A673 (cell line): ENCODE measurements around the gene GARRE1. TPM values are rescaled to one million over a fixed set of nuclear protein-coding genes. Genes with fewer than 3 reads are reported as not detected.

Experiments used
- BruUV-seq: library from RNA; stranded (reverse); fragments of 400-500 nt; replicated peaks from 2 replicates; lab custom pipeline; 2021; lab: Mats Ljungman, UMichigan
- CTCF ChIA-PET: fragments of 300-600 bp; sonication (Branson Sonifier 250); formaldehyde crosslinking; loops from one replicate; lab custom pipeline; 2022; ENCODE audit warnings: antibody characterized with exemption; lab: Charles Lee
- POLR2A ChIA-PET: fragments of 300-600 bp; sonication (Branson Sonifier 250); formaldehyde crosslinking; loops from one replicate; lab custom pipeline; 2022; ENCODE audit warnings: antibody characterized with exemption; ENCODE audit not compliant: low non-redundant PET; lab: Charles Lee
- DNase-seq: peaks from one replicate; pipeline ENCODE4 v3.0.0-alpha.2; 2015; ENCODE audit warnings: low spot score
- H3K27ac ChIP-seq: fragments of 200-600 bp; sonication (generic); 2 replicates; pipeline ENCODE4 v1.5.1; 2016; ENCODE audit warnings: mixed run types, low read depth, mild to moderate bottlenecking, mixed read lengths, antibody characterized with exemption, low read length; ENCODE audit not compliant: poor library complexity, severe bottlenecking
- H3K27me3 ChIP-seq: fragments of 200-600 bp; sonication (generic); replicated peaks from 2 replicates; pipeline ENCODE4 v1.6.1; 2017; ENCODE audit warnings: mixed run types, low read depth, mild to moderate bottlenecking, mixed read lengths, antibody characterized with exemption, low read length; ENCODE audit not compliant: insufficient read depth, poor library complexity
- H3K36me3 ChIP-seq: fragments of 200-600 bp; sonication (generic); 2 replicates; pipeline ENCODE4 v1.6.1; 2016; ENCODE audit warnings: mixed run types, mild to moderate bottlenecking, mixed read lengths, antibody characterized with exemption, low read length; ENCODE audit not compliant: insufficient read depth, poor library complexity, severe bottlenecking
- H3K4me1 ChIP-seq: fragments of 200-600 bp; sonication (generic); 2 replicates; pipeline ENCODE4 v1.6.1; 2017; ENCODE audit warnings: mixed run types, mild to moderate bottlenecking, mixed read lengths, antibody characterized with exemption, low read length; ENCODE audit not compliant: insufficient read depth, poor library complexity, severe bottlenecking
- H3K4me3 ChIP-seq: fragments of 200-600 bp; sonication (generic); 2 replicates; pipeline ENCODE4 v1.5.1; 2016; ENCODE audit warnings: low read depth, mixed run types, mild to moderate bottlenecking, mixed read lengths, low read length; ENCODE audit not compliant: poor library complexity, severe bottlenecking
- H3K9me3 ChIP-seq: fragments of 200-600 bp; sonication (generic); 2 replicates; pipeline ENCODE4 v1.6.1; 2016; ENCODE audit warnings: mixed run types, low read depth, mild to moderate bottlenecking, mixed read lengths, antibody characterized with exemption, low read length; ENCODE audit not compliant: poor library complexity, severe bottlenecking
- EZH2 ChIP-seq: fragments of 200-600 bp; sonication (generic); IDR thresholded peaks from 2 replicates; pipeline ENCODE4 v1.6.1; 2017; ENCODE audit warnings: borderline replicate concordance, low read depth, mild to moderate bottlenecking, mixed read lengths, antibody characterized with exemption, low read length; ENCODE audit not compliant: poor library complexity, severe bottlenecking
- intact Hi-C: fragments of 100-400 bp; cut with micrococcal nuclease; formaldehyde crosslinking; loops from one replicate; pipeline ENCODE4 v1.10.0; 2022; ENCODE audit not compliant: unreplicated experiment
- total RNA-seq: library from RNA; stranded (reverse); gene quantifications from 2 replicates; pipeline ENCODE4 v1.2.3, GENCODE V29; 2021
- TF ChIP-seq, protein P1 (sequence below): fragments of 300-800, 200-600 bp; sonication (generic); conservative IDR thresholded peaks from 2 replicates; pipeline ENCODE4 v1.5.1; 2017; ENCODE audit warnings: low read depth, mild to moderate bottlenecking, antibody characterized with exemption, low read length, moderate library complexity, mixed read lengths

Gene GARRE1
- total RNA-seq, 1 experiment from 2014 or later = 21.0 TPM

DNA sequence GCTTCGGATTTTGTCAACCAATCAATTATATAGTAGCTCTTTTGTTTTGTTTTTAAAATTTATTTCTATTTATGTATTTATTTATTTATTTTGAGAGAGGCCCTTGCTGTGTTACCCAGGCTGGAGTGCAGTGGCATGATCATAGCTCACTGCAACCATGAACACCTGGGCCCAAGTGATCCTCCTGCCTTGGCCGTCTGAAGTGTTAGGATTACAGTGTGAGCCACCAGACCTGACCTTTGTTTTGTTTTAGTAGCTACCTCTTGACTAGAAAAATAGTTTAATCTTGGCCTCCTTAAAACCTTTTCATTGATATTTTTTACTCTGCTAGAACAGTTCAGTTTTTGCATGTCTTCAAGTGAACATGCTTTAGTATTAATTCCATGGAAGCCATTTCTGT lies 15.1 kb downstream of the GARRE1 start:
- CTCF ChIA-PET = no interaction called here
- intact Hi-C loops = no loop called here
- Histone ChIP-seq H3K27me3 (no peaks in the 10 kb centered on the region), H3K36me3 (no peaks in the 10 kb centered on the region), H3K27ac (peak overlapping the region; percentile 98), H3K9me3 (no peaks in the 10 kb centered on the region), H3K4me3 (peak overlapping the region; percentile 8), H3K4me1 (peaks cover 63% of the 10 kb centered on the region)
- no TSS peak for BruUV-seq
- no peak for TF ChIP-seq EZH2
- TF ChIP-seq, protein P1, sequence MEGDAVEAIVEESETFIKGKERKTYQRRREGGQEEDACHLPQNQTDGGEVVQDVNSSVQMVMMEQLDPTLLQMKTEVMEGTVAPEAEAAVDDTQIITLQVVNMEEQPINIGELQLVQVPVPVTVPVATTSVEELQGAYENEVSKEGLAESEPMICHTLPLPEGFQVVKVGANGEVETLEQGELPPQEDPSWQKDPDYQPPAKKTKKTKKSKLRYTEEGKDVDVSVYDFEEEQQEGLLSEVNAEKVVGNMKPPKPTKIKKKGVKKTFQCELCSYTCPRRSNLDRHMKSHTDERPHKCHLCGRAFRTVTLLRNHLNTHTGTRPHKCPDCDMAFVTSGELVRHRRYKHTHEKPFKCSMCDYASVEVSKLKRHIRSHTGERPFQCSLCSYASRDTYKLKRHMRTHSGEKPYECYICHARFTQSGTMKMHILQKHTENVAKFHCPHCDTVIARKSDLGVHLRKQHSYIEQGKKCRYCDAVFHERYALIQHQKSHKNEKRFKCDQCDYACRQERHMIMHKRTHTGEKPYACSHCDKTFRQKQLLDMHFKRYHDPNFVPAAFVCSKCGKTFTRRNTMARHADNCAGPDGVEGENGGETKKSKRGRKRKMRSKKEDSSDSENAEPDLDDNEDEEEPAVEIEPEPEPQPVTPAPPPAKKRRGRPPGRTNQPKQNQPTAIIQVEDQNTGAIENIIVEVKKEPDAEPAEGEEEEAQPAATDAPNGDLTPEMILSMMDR = no peak
- POLR2A ChIA-PET = no interaction called here
- no peak for DNase-seq

DNA sequence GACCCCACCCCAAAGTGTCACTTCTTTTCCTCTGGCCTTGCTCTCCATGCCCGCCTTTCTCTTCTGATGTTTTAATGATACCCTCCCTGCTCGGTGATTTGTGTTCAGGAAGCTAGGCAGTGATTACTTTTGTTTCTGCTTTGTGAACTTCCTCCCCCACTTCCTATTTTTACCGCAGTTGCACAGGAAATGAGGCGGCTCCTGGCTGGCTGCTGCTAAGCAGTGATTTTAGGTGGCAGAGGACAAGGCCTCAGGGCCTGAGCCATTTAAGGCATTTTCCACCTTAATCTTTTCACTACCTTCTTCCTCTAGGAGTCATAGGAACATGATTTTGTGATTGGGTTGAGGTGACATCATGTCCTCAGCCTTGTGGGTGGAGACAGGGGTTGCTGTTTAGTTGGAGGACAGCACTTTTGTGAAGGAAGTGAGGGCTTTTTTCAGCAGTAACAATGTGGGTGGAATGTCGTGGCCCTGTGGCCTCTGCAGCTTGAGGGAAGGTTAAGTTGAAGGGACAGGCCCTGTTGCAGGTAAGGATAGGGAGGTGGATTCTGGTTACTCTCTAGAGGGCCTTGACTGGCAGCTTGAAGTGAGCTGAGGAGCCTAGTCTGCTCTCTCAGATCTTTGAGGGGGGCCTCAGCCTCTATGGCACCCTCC lies 15.7 kb downstream of the GARRE1 start:
- Histone ChIP-seq H3K4me1 (peaks cover 60% of the 10 kb centered on the region), H3K27ac (peak overlapping the region; percentile 98), H3K36me3 (no peaks in the 10 kb centered on the region), H3K4me3 (peak overlapping the region; percentile 8), H3K9me3 (no peaks in the 10 kb centered on the region), H3K27me3 (no peaks in the 10 kb centered on the region)
- no TSS peak for BruUV-seq
- ChIA-PET CTCF (no interaction called here), POLR2A (no interaction called here)
- intact Hi-C loops = no loop called here
- no peak for TF ChIP-seq EZH2
- TF ChIP-seq, protein P1 = no peak
- peak; percentile 95 for DNase-seq

DNA sequence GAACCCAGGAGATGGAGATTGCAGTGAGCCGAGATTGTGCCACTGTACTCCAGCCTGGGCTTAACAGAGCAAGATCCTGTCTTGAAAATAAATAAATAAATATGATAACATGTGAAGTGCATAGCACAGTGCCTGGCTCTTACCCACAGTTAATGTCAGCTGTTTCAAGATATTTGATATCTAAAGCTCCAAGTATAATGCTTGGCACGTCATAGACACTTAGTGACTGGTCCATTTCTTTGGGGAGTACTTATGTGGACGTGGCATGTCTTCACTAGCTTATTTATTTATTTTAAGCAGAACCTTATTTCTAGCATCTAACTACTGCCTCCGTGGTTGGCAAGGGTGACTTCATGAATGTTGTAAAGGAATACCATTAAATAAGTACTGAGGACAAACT lies 18.8 kb downstream of the GARRE1 start:
- intact Hi-C loops = no loop called here
- ChIA-PET CTCF (no interaction called here), POLR2A (no interaction called here)
- H3K36me3 ChIP-seq = no peaks in the 10 kb centered on the region
- no peak for TF ChIP-seq EZH2
- TF ChIP-seq, protein P1 = no peak
- no TSS peak for BruUV-seq
- no peak overlapping the region for H3K4me3 ChIP-seq
- peaks cover 63% of the 10 kb centered on the region for H3K4me1 ChIP-seq
- no peak for DNase-seq
- peak overlapping the region; percentile 27 for H3K27ac ChIP-seq
- no peaks in the 10 kb centered on the region for H3K27me3 ChIP-seq
- H3K9me3 ChIP-seq = no peaks in the 10 kb centered on the region
